Measurements from ENCODE around the gene PHACTR4. TPM values are rescaled to one million over a fixed set of nuclear protein-coding genes. Genes with fewer than 3 reads are reported as not detected.

The PHACTR4 gene
- total and polyA plus RNA-seq, 2 of the 8 experiments (the other 6 are each of a cell fraction or from before 2014, with no cell fraction given) = 23.7 to 57.8 TPM

DNA sequence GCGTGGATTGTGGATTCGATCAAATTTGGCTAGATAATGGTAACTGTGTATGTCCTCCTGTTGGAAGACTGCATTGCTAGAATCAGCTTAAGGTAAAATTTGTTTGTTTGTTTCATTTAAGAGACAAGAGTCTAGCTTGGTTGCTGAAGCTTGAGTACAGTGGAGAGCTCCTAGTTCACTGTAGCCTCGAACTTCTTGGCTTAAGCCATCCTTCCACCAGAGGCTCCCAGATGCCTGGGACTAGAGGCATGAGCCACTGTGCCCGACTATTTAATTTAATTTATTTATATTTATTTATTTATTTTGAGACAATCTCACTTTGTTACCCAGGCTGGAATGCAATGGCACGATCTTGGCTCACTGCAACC lies 1.5 kb downstream of the PHACTR4 start:
- no peak overlapping the region for H3K27ac ChIP-seq (ENCODE audit: low read depth, low read length)
- H3K9ac ChIP-seq (replicated peaks in 1 of 4; ENCODE audit: extremely low read depth in 1 of 4, low read depth in 3 of 4, low read length in 3 of 4) = no peak overlapping the region
- peak overlapping the region; percentile 74 to 86 (median 79); a peak in 7 of 8 replicates for H3K4me3 ChIP-seq (ENCODE audit: extremely low read depth in 1 of 4, insufficient read depth in 2 of 4, low read depth in 3 of 4, low read length in 4 of 4)
- no peaks in the 10 kb centered on the region for H3K9me3 ChIP-seq (ENCODE audit: insufficient read depth in 2 of 2, low read depth in 1 of 2, low read length in 1 of 2)
- H3K4me2 ChIP-seq (ENCODE audit: insufficient read depth in 1 of 2, low read depth in 2 of 2, low read length in 2 of 2) = peak overlapping the region; percentile 64 to 67
- H2BK12ac ChIP-seq (ENCODE audit: low read depth, low read length) = 0 out of 2 replicates have a peak overlapping the region, but pooled peaks have one; percentile 6
- peaks cover 0 to 4% of the 10 kb centered on the region in 2 experiments for H4K20me1 ChIP-seq (replicated peaks in 1 of 2; ENCODE audit: control insufficient read depth in 1 of 2, insufficient read depth in 2 of 2, low read length in 2 of 2)
- H2BK20ac ChIP-seq (ENCODE audit: low read length) = no peak overlapping the region
- no peak overlapping the region for H2BK5ac ChIP-seq (ENCODE audit: low read depth, low read length)
- no peaks in the 10 kb centered on the region; the same call in 1 of the 2 replicates for H3K23me2 ChIP-seq (ENCODE audit: low read depth, low read length)
- POLR2A ChIA-PET (ENCODE audit: partially characterized antibody) = interaction anchor here (0.6 to 4.7 kb wide), 9 partner anchors 11 to 245 kb away, joined by 3 to 58 read pairs (median 3); partner anchors contain the start of genes MED18 and RCC1
- DNase-seq (ENCODE audit: low read depth in 1 of 2, low spot score in 2 of 2) = no peak
- H3K79me1 ChIP-seq (ENCODE audit: low read depth, low read length) = no peaks in the 10 kb centered on the region
- H3K27me3 ChIP-seq (replicated peaks in 1 of 4; ENCODE audit: control insufficient read depth in 3 of 4, extremely low read depth in 1 of 4, insufficient read depth in 3 of 4, low read length in 3 of 4) = no peaks in the 10 kb centered on the region
- no peak overlapping the region for H3K4ac ChIP-seq (replicated peaks; ENCODE audit: insufficient read length, low read depth, low read length)
- no peak overlapping the region for H2BK120ac ChIP-seq (replicated peaks; ENCODE audit: low read depth, low read length)
- H3K14ac ChIP-seq (ENCODE audit: insufficient read length) = no peak overlapping the region
- no peak overlapping the region for H2AFZ ChIP-seq (ENCODE audit: low read length)
- no peak overlapping the region for H2BK15ac ChIP-seq (ENCODE audit: low read length)
- H2AK5ac ChIP-seq (ENCODE audit: low read depth, low read length) = no peak overlapping the region
- FAIRE-seq = no peak
- no peak overlapping the region for H4K5ac ChIP-seq (ENCODE audit: insufficient read length, low read depth, low read length)
- H3K79me2 ChIP-seq (ENCODE audit: control insufficient read depth in 1 of 2, insufficient read depth in 2 of 2, low read length in 2 of 2) = peaks cover 7 to 53% of the 10 kb centered on the region in 2 experiments
- no peak overlapping the region for H3K23ac ChIP-seq (ENCODE audit: insufficient read length)
- CTCF ChIA-PET (ENCODE audit: partially characterized antibody) = interaction anchor here (1.1 to 2.3 kb wide), 4 partner anchors 8 to 286 kb away, joined by 3 to 12 read pairs (median 4); no protein-coding TSS in a partner anchor
- H3K36me3 ChIP-seq (ENCODE audit: control insufficient read depth in 2 of 4, insufficient read depth in 4 of 4, low read length in 3 of 4) = peaks cover 0 to 4% (median 0%) of the 10 kb centered on the region in 4 experiments; a peak in 1 of 8 replicates
- H4K8ac ChIP-seq (ENCODE audit: extremely low read depth, insufficient read depth, low read length) = no peak overlapping the region
- 88% methylated on average over 5 of the region's 5 CpGs; no CpG with 5 or more reads in 1 of the 2 experiments for WGBS, 2 experiments (ENCODE audit: extremely low coverage in 1 of 2, insufficient coverage in 1 of 2, insufficient read length in 1 of 2, insufficient replicate concordance in 2 of 2, low coverage in 1 of 2, low lambda C conversion rate in 2 of 2, missing lambda C conversion rate in 1 of 2)
- no peak overlapping the region for H3K18ac ChIP-seq (ENCODE audit: extremely low read depth, low read length)
- H3K4me1 ChIP-seq (replicated peaks in 1 of 4; ENCODE audit: control insufficient read depth in 3 of 4, insufficient read depth in 4 of 4, low read length in 3 of 4) = no peaks in the 10 kb centered on the region; a peak in 1 of 7 replicates
- no peak overlapping the region for H3K56ac ChIP-seq (replicated peaks; ENCODE audit: insufficient read length, low read depth, low read length)
- H4K91ac ChIP-seq (replicated peaks; ENCODE audit: insufficient read length, low read length) = no peak overlapping the region
- TF ChIP-seq JUN (IDR thresholded peaks at IDR 0.05; ENCODE audit: low read depth, low read length) = no peak
- TF ChIP-seq PHF8 (conservative IDR thresholded peaks at IDR 0.05; ENCODE audit: low read depth, low read length) = no peak
- TF ChIP-seq, protein P1, sequence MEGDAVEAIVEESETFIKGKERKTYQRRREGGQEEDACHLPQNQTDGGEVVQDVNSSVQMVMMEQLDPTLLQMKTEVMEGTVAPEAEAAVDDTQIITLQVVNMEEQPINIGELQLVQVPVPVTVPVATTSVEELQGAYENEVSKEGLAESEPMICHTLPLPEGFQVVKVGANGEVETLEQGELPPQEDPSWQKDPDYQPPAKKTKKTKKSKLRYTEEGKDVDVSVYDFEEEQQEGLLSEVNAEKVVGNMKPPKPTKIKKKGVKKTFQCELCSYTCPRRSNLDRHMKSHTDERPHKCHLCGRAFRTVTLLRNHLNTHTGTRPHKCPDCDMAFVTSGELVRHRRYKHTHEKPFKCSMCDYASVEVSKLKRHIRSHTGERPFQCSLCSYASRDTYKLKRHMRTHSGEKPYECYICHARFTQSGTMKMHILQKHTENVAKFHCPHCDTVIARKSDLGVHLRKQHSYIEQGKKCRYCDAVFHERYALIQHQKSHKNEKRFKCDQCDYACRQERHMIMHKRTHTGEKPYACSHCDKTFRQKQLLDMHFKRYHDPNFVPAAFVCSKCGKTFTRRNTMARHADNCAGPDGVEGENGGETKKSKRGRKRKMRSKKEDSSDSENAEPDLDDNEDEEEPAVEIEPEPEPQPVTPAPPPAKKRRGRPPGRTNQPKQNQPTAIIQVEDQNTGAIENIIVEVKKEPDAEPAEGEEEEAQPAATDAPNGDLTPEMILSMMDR (IDR thresholded peaks at IDR 0.05; ENCODE audit: control extremely low read depth in 1 of 3, insufficient read depth in 1 of 3, low read depth in 1 of 3, low read length in 3 of 3) = no peak
- no peak for TF ChIP-seq BCL11A (IDR thresholded peaks at IDR 0.05; ENCODE audit: low read depth in 2 of 2, low read length in 2 of 2)
- no peak for TF ChIP-seq SIX5 (IDR thresholded peaks at IDR 0.05; ENCODE audit: low read depth, low read length)
- no peak for TF ChIP-seq SP4 (IDR thresholded peaks at IDR 0.05; ENCODE audit: low read length)
- TF ChIP-seq RXRA (IDR thresholded peaks at IDR 0.05; ENCODE audit: insufficient read depth, low read depth, low read length) = no peak
- no peak for TF ChIP-seq NANOG (IDR thresholded peaks at IDR 0.05; ENCODE audit: insufficient read depth, low read depth, low read length, poor library complexity, severe bottlenecking)
- no peak for TF ChIP-seq SRF (IDR thresholded peaks at IDR 0.05; ENCODE audit: low read depth, low read length)
- TF ChIP-seq KDM4A (IDR thresholded peaks at IDR 0.05; ENCODE audit: low read depth, low read length, severe bottlenecking) = no peak
- no peak for TF ChIP-seq POU5F1 (IDR thresholded peaks at IDR 0.05; ENCODE audit: low read depth, low read length)

Measured in H1 (cell line).